Astrocyte (in vitro differentiated cells and primary cell): ENCODE results near the gene DOCK3. TPM values are rescaled to one million over a fixed set of nuclear protein-coding genes. Genes with fewer than 3 reads are reported as not detected.

Experiments used
- DNase-seq: peaks from one replicate; pipeline ENCODE4 v3.0.0-alpha.2; 2010; ENCODE audit warnings: low read depth
- FAIRE-seq: peaks from 2 replicates; lab custom pipeline; 2011; peaks lifted over from hg19 to GRCh38; lab: Jason Lieb, UNC
- H2AFZ ChIP-seq: 2 replicates; pipeline ENCODE4 v1.6.0; 2012; ENCODE audit warnings: low read depth, low read length, inconsistent platforms
- H3K27ac ChIP-seq: 2 replicates; pipeline ENCODE4 v1.5.1; 2011; ENCODE audit warnings: low read depth, low read length, inconsistent platforms
- H3K27me3 ChIP-seq: 2 replicates; pipeline ENCODE4 v1.6.0; 2011; ENCODE audit warnings: low read length, inconsistent platforms; ENCODE audit not compliant: insufficient read depth
- H3K36me3 ChIP-seq: 2 replicates; pipeline ENCODE4 v1.5.1; 2011; ENCODE audit warnings: low read length, inconsistent platforms; ENCODE audit not compliant: insufficient read depth
- H3K4me1 ChIP-seq: 2 replicates; pipeline ENCODE4 v1.5.1; 2011; ENCODE audit warnings: low read length, inconsistent platforms; ENCODE audit not compliant: insufficient read depth
- H3K4me2 ChIP-seq: 2 replicates; pipeline ENCODE4 v1.6.0; 2012; ENCODE audit warnings: low read length, inconsistent platforms
- H3K4me3 ChIP-seq: 2 replicates; pipeline ENCODE4 v1.5.1; 2011; ENCODE audit warnings: low read depth, mild to moderate bottlenecking, low read length, inconsistent platforms; ENCODE audit not compliant: insufficient read depth
- H3K79me2 ChIP-seq: 2 replicates; pipeline ENCODE4 v1.6.0; 2012; ENCODE audit warnings: mild to moderate bottlenecking, low read length, inconsistent platforms; ENCODE audit not compliant: insufficient read depth
- H3K9ac ChIP-seq: 2 replicates; pipeline ENCODE4 v1.6.0; 2012; ENCODE audit warnings: mild to moderate bottlenecking, low read length, inconsistent platforms
- H3K9me3 ChIP-seq: 2 replicates; pipeline ENCODE4 v1.5.1; 2012; ENCODE audit warnings: low read depth, mild to moderate bottlenecking, low read length, inconsistent platforms; ENCODE audit not compliant: insufficient read depth
- H4K20me1 ChIP-seq: 2 replicates; pipeline ENCODE4 v1.6.0; 2012; ENCODE audit warnings: low read length, inconsistent platforms; ENCODE audit not compliant: insufficient read depth
- H3K27ac Mint-ChIP-seq: one replicate; pipeline ENCODE4 v1.8.0; 2021; ENCODE audit warnings: mild to moderate bottlenecking, mixed read lengths; ENCODE audit not compliant: unreplicated experiment
- H3K27me3 Mint-ChIP-seq: one replicate; pipeline ENCODE4 v1.8.0; 2021; ENCODE audit warnings: low read depth, mixed read lengths; ENCODE audit not compliant: unreplicated experiment
- H3K36me3 Mint-ChIP-seq: one replicate; pipeline ENCODE4 v1.8.0; 2021; ENCODE audit warnings: low read depth, mixed read lengths; ENCODE audit not compliant: unreplicated experiment
- H3K4me1 Mint-ChIP-seq: one replicate; pipeline ENCODE4 v1.8.0; 2021; ENCODE audit warnings: low read depth, mixed read lengths; ENCODE audit not compliant: unreplicated experiment
- H3K4me3 Mint-ChIP-seq: one replicate; pipeline ENCODE4 v1.8.0; 2021; ENCODE audit warnings: mild to moderate bottlenecking, moderate library complexity, mixed read lengths; ENCODE audit not compliant: unreplicated experiment
- H3K9me3 Mint-ChIP-seq: one replicate; pipeline ENCODE4 v1.8.0; 2021; ENCODE audit warnings: mild to moderate bottlenecking, mixed read lengths; ENCODE audit not compliant: unreplicated experiment
- EZH2 ChIP-seq: IDR thresholded peaks from 2 replicates; pipeline ENCODE4 v1.6.1; 2012; ENCODE audit warnings: mild to moderate bottlenecking, low read length, inconsistent platforms; ENCODE audit not compliant: insufficient read depth
- total RNA-seq: library from RNA; stranded (reverse); gene quantifications from 2 replicates; pipeline ENCODE4 v1.2.1, GENCODE V29; 2021
- TF ChIP-seq, protein P1 (sequence below): IDR thresholded peaks from 2 replicates; pipeline ENCODE4 v1.5.1; 2011; ENCODE audit warnings: low read depth, mild to moderate bottlenecking, inconsistent platforms, low read length, moderate library complexity; ENCODE audit not compliant: insufficient read depth

Gene DOCK3
- total RNA-seq, 1 donor from 2014 or later, result 3.3 TPM

DNA sequence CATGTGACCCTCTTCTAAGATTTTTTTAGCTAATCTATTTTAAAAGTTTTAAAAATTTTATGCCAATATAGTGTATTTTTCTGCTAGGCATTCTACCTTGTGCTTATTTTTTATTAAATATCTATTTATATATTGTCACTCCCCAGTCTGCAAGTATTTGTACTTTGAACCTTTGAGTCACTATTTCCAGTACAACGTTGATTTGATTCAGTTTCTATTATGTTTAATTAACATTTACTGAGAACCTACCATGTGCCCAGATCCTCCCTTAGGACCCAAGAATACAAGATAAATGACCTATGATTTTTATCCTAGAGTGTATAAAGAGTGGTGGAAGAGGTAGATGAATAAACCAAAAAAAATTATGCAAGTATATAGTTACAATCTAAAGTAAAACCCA is 311.2 kb downstream of the DOCK3 start:
- Histone ChIP-seq H3K27me3 (no peaks in the 10 kb centered on the region), H4K20me1 (no peaks in the 10 kb centered on the region), H3K4me3 (no peak overlapping the region), H3K4me2 (no peak overlapping the region), H3K4me1 (no peaks in the 10 kb centered on the region), H3K27ac (no peak overlapping the region), H3K9me3 (peaks cover 4% of the 10 kb centered on the region), H2AFZ (no peak overlapping the region), H3K79me2 (no peaks in the 10 kb centered on the region), H3K9ac (no peak overlapping the region), H3K36me3 (no peaks in the 10 kb centered on the region)
- Mint-ChIP-seq H3K9me3 (peaks cover 7% of the 10 kb centered on the region), H3K4me1 (no peaks in the 10 kb centered on the region), H3K4me3 (no peak overlapping the region), H3K36me3 (no peaks in the 10 kb centered on the region), H3K27me3 (no peaks in the 10 kb centered on the region), H3K27ac (no peak overlapping the region)
- TF ChIP-seq EZH2, result no peak
- TF ChIP-seq, protein P1, sequence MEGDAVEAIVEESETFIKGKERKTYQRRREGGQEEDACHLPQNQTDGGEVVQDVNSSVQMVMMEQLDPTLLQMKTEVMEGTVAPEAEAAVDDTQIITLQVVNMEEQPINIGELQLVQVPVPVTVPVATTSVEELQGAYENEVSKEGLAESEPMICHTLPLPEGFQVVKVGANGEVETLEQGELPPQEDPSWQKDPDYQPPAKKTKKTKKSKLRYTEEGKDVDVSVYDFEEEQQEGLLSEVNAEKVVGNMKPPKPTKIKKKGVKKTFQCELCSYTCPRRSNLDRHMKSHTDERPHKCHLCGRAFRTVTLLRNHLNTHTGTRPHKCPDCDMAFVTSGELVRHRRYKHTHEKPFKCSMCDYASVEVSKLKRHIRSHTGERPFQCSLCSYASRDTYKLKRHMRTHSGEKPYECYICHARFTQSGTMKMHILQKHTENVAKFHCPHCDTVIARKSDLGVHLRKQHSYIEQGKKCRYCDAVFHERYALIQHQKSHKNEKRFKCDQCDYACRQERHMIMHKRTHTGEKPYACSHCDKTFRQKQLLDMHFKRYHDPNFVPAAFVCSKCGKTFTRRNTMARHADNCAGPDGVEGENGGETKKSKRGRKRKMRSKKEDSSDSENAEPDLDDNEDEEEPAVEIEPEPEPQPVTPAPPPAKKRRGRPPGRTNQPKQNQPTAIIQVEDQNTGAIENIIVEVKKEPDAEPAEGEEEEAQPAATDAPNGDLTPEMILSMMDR, result no peak
- DNase-seq (no peak), FAIRE-seq (no peak)

DNA sequence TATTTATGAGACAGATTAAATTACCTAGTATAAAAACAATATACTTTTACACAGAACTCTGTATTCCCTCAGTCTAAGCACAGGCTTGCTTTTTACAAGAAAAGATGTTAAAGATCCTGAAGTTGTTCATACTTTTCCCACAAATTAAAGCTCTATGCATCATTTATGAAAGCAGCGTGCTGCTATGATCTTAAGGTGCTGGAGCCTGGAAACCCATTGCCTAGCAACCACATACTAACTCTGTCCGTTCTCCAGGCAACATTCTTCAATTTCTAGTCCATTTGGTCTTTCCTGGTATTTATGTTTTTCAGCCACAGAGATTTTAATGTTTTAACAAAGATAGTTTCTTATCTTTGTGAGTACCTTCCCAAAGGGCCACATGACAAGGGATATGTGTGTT is 312.0 kb downstream of the DOCK3 start:
- Histone ChIP-seq H3K27me3 (no peaks in the 10 kb centered on the region), H3K4me1 (no peaks in the 10 kb centered on the region), H4K20me1 (no peaks in the 10 kb centered on the region), H3K9ac (no peak overlapping the region), H3K36me3 (no peaks in the 10 kb centered on the region), H3K4me2 (no peak overlapping the region), H3K27ac (no peak overlapping the region), H3K4me3 (no peak overlapping the region), H2AFZ (no peak overlapping the region), H3K79me2 (no peaks in the 10 kb centered on the region), H3K9me3 (peaks cover 6% of the 10 kb centered on the region)
- FAIRE-seq, result no peak
- no peak for DNase-seq
- H3K9me3 Mint-ChIP-seq, result peaks cover 10% of the 10 kb centered on the region
- H3K27me3 Mint-ChIP-seq, result no peaks in the 10 kb centered on the region
- no peak for TF ChIP-seq EZH2
- TF ChIP-seq, protein P1, result no peak
- no peak overlapping the region for H3K4me3 Mint-ChIP-seq
- no peaks in the 10 kb centered on the region for H3K36me3 Mint-ChIP-seq
- H3K27ac Mint-ChIP-seq, result no peak overlapping the region
- no peaks in the 10 kb centered on the region for H3K4me1 Mint-ChIP-seq

- Histone ChIP-seq H3K4me1 (no peaks in the 10 kb centered on the region), H3K27me3 (no peaks in the 10 kb centered on the region), H3K9me3 (peaks cover 2% of the 10 kb centered on the region), H3K4me2 (no peak overlapping the region), H4K20me1 (no peaks in the 10 kb centered on the region), H3K4me3 (no peak overlapping the region), H3K79me2 (no peaks in the 10 kb centered on the region), H2AFZ (no peak overlapping the region), H3K36me3 (no peaks in the 10 kb centered on the region), H3K9ac (no peak overlapping the region), H3K27ac (no peak overlapping the region)
- Mint-ChIP-seq H3K9me3 (peaks cover 15% of the 10 kb centered on the region), H3K4me1 (no peaks in the 10 kb centered on the region), H3K36me3 (no peaks in the 10 kb centered on the region), H3K27me3 (no peaks in the 10 kb centered on the region), H3K4me3 (no peak overlapping the region), H3K27ac (no peak overlapping the region)
- FAIRE-seq (no peak), DNase-seq (no peak)
- TF ChIP-seq, protein P1, result no peak
- no peak for TF ChIP-seq EZH2
Measured at GRCh38 chr3:50994537-50994936, 319.8 kb downstream of the DOCK3 start.
